K562 (cell line): ENCODE data around the gene CHMP2A. TPM values are rescaled to one million over a fixed set of nuclear protein-coding genes. Genes with fewer than 3 reads are reported as not detected.

ENCODE experiments used
- ATAC-seq: fragments of 200-7000 bp; cut with Tn5 transposase; 3 replicates; pipeline ENCODE4 v1.9.1; 2020; ENCODE audit warnings: moderate library complexity
- BruUV-seq: library from RNA; stranded (reverse); fragments of 400-500 nt; replicated peaks from 2 replicates; lab custom pipeline; 2021; lab: Mats Ljungman, UMichigan
- CTCF ChIA-PET: fragments of 300-600 bp; formaldehyde crosslinking; extraction: SDS; loops from one replicate; lab custom pipeline; 2021; ENCODE audit warnings: low intra/inter-chr PET ratio; lab: Yijun Ruan, JAX
- POLR2A ChIA-PET: fragments of 300-600, 350-650 bp; sonication (Branson Sonifier 250); formaldehyde crosslinking; extraction: SDS; loops from one replicate; lab custom pipeline; 2021; ENCODE audit warnings: antibody characterized with exemption, inconsistent platforms; lab: Yijun Ruan, JAX
- DNase-seq, 4 experiments: peaks; one replicate each; pipeline versions ENCODE4 v3.0.0 to v3.0.0-alpha.2; 2011 to 2018; ENCODE audit warnings: low spot score in 3 of 4, mixed read lengths in 3 of 4; ENCODE audit errors: extremely low read depth in 1 of 4
- FAIRE-seq: peaks from 2 replicates; lab custom pipeline; 2011; peaks lifted over from hg19 to GRCh38; lab: Jason Lieb, UNC
- H2AFZ ChIP-seq: 2 replicates; pipeline ENCODE4 v1.6.0; 2011; ENCODE audit warnings: low read depth, low read length, control low read depth, inconsistent platforms
- H3K27ac ChIP-seq: fragments of 200-600 bp; 3 replicates; pipeline ENCODE4 v1.8.0; 2011; ENCODE audit warnings: low read depth, mild to moderate bottlenecking, control low read depth, inconsistent platforms, low read length, moderate library complexity, mixed read lengths; ENCODE audit errors: extremely low read depth
- H3K27me3 ChIP-seq, 2 experiments: fragments of 300-600 bp in 1 of 2; 2 replicates in 1 of 2; 3 replicates in 1 of 2; pipeline versions ENCODE4 v1.6.0 to v1.8.0; 2011; ENCODE audit warnings: inconsistent platforms in 2 of 2, low read length in 2 of 2, mild to moderate bottlenecking in 1 of 2, mixed read lengths in 1 of 2, moderate library complexity in 1 of 2; ENCODE audit not compliant: control insufficient read depth in 2 of 2, insufficient read depth in 2 of 2
- H3K36me3 ChIP-seq: fragments of 300-600 bp; 3 replicates; pipeline ENCODE4 v1.8.0; 2011; ENCODE audit warnings: mild to moderate bottlenecking, low read length, inconsistent platforms; ENCODE audit not compliant: control insufficient read depth, insufficient read depth
- H3K4me1 ChIP-seq, 2 experiments: fragments of 200-600 bp in 1 of 2; replicated peaks in 1 of 2; 2 replicates in 1 of 2; 3 replicates in 1 of 2; pipeline versions ENCODE4 v1.5.1 to v1.8.0; 2011; ENCODE audit warnings: inconsistent platforms in 2 of 2, low read length in 2 of 2, mild to moderate bottlenecking in 1 of 2, mixed read lengths in 1 of 2, moderate library complexity in 1 of 2; ENCODE audit not compliant: control insufficient read depth in 2 of 2, insufficient read depth in 2 of 2
- H3K4me2 ChIP-seq: 2 replicates; pipeline ENCODE4 v1.6.1; 2011; ENCODE audit warnings: low read length, control low read depth, inconsistent platforms, mixed read lengths; ENCODE audit not compliant: insufficient read depth
- H3K4me3 ChIP-seq: fragments of 200-600 bp; sonication (generic), shearing (Covaris generic); 2 replicates; pipeline ENCODE4 v1.5.1; 2016; ENCODE audit warnings: control low read depth, inconsistent platforms
- H3K79me2 ChIP-seq: fragments of 200-600 bp; 3 replicates; pipeline ENCODE4 v1.8.0; 2011; ENCODE audit warnings: low read length, inconsistent platforms; ENCODE audit not compliant: control insufficient read depth, insufficient read depth
- H3K9ac ChIP-seq, 2 experiments: 2 replicates each; pipeline versions ENCODE4 v1.6.0 to v1.6.1; 2011; ENCODE audit warnings: low read depth in 2 of 2, low read length in 2 of 2, control low read depth in 1 of 2, inconsistent platforms in 1 of 2, mild to moderate bottlenecking in 1 of 2, mixed read lengths in 1 of 2; ENCODE audit not compliant: insufficient read depth in 1 of 2
- H3K9me1 ChIP-seq: one replicate; pipeline ENCODE4 v1.6.0; 2011; ENCODE audit warnings: inconsistent platforms, mild to moderate bottlenecking, low read length, moderate library complexity; ENCODE audit not compliant: control insufficient read depth, insufficient read depth
- H3K9me3 ChIP-seq: replicated peaks from 2 replicates; pipeline ENCODE4 v1.5.1; 2011; ENCODE audit warnings: low read depth, low read length, inconsistent platforms; ENCODE audit not compliant: control insufficient read depth, insufficient read depth
- H4K20me1 ChIP-seq: replicated peaks from 2 replicates; pipeline ENCODE4 v1.6.1; 2011; ENCODE audit warnings: low read length, inconsistent platforms, mixed read lengths; ENCODE audit not compliant: control insufficient read depth, insufficient read depth
- EGR1 ChIP-seq: fragments of 450-650 bp; conservative IDR thresholded peaks from 2 replicates; pipeline ENCODE4 v1.6.1; 2017; ENCODE audit warnings: mild to moderate bottlenecking
- NFE2 ChIP-seq: IDR thresholded peaks from 2 replicates; pipeline ENCODE4 v1.6.1; 2014; ENCODE audit warnings: antibody characterized with exemption, low read depth
- YY1 ChIP-seq, 3 experiments: IDR thresholded peaks; 2 replicates each; pipeline ENCODE4 v1.6.1; 2011; ENCODE audit warnings: low read length in 2 of 3, mild to moderate bottlenecking in 2 of 3, moderate library complexity in 2 of 3, borderline replicate concordance in 1 of 3, control low read depth in 1 of 3, low read depth in 1 of 3; ENCODE audit not compliant: insufficient read depth in 3 of 3, insufficient replicate concordance in 2 of 3, control insufficient read depth in 1 of 3, insufficient read length in 1 of 3; ENCODE audit errors: extremely low read depth in 1 of 3
- WGBS: fragments of 100-300 bp; shearing (Covaris generic); methylation state at CpG from one replicate; pipeline ENCODE4 v1.1.6; 2016; ENCODE audit warnings: low coverage, mixed read lengths; ENCODE audit not compliant: insufficient coverage; ENCODE audit errors: missing lambda C conversion rate; 5-methylcytosine and 5-hydroxymethylcytosine counted together
- in situ Hi-C: fragments of 300-500 bp; cut with MboI; formaldehyde crosslinking; loops from 4 replicates; pipeline ENCODE4 v1.15.0; 2018; ENCODE audit warnings: inconsistent platforms, mixed read lengths
- intact Hi-C: fragments of 100-400 bp; cut with micrococcal nuclease; formaldehyde crosslinking; loops from 2 replicates; pipeline ENCODE4 v1.14.2; 2022
- polyA plus RNA-seq, 8 experiments: library from polyadenylated mRNA; depleted of rRNA in 4 of 8; stranded (reverse) in 5 of 8; unstranded in 3 of 8; fragments of >200 nt; fragmentation: Nextera tagmentation in 2 of 8; fragmentation: Illumina TruSeq in 1 of 8; extraction: Ambion mirVana in 2 of 8; extraction: Trizol in 1 of 8; gene quantifications; 2 replicates each; pipeline versions ENCODE4 v1.2.1 to v1.2.3, GENCODE V29; 2011 to 2014; ENCODE audit warnings: inconsistent platforms in 1 of 8, missing spikeins in 1 of 8
- total RNA-seq, 7 experiments: library from RNA; depleted of rRNA in 6 of 7; stranded (reverse); fragments of >200 nt in 6 of 7; fragmentation: Illumina TruSeq in 2 of 7; extraction: Trizol in 2 of 7; gene quantifications; 2 replicates each; pipeline versions ENCODE4 v1.2.1 to v1.2.3, GENCODE V29; 2011 to 2021; ENCODE audit warnings: low replicate concordance in 1 of 7

Gene CHMP2A
- total and polyA plus RNA-seq, 9 of the 15 experiments (the other 6 are each of a cell fraction or from before 2014, with no cell fraction given) = 57.6 to 159 (median 87.2) TPM

DNA sequence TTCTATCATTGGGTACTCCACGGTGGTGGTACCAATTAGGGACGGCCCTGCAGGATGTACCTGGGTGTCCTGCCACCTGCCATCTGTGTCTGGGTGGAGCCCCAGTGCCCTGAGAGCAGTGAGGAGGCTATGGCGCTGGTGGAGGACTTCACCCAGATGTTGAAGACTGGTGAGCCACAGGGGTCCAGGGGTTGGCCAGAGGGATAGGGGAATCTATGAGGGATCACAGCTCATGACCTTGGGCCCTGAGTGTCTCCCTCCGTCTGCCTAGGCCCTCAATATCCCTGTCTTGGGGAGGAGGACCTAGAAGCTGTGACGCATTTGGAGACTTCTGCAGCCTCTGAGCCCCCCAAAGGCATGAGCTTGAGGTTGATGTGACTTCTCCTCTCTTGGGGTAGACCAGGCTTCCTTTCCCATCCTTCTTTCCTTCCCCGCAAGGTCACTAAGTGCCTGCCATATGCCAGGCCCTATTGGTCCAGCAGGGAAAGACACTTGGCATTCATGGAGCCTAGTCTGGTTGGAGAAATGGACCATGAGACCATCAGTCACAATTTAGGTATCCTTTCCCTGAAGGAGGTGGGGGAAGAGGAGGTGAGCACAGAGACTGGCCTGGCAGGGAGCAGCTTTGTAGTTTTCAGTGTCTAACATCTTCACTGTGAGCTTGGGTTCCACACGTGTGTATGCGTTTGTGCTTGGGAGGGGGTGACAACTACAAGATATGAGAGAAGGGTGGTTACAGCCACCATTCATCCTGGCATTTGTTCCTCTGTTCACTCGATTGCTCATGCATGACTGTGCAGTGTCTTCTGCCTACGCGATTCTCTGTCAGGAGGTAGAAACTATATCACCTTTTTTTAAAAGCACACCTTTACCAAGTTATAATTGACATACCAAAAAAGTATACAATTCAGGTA is 23.4 kb upstream of the CHMP2A start:
- no peaks in the 10 kb centered on the region for H3K27me3 ChIP-seq
- peaks cover 2% of the 10 kb centered on the region; the same call in 1 of the 2 replicates for H3K9me3 ChIP-seq
- ATAC-seq (no peak), DNase-seq (peak in 1 of 4 experiments; percentile 21)
- H3K4me1 ChIP-seq = peaks cover 31 to 51% of the 10 kb centered on the region in 2 experiments
- no TSS peak for BruUV-seq
- H3K79me2 ChIP-seq = peaks cover 46% of the 10 kb centered on the region
- H3K9ac ChIP-seq = peak overlapping the region in 1 of 2 experiments; percentile 71; a peak in 1 of 4 replicates
- H3K27ac ChIP-seq = peak overlapping the region; percentile 30; the same call in 2 of the 3 replicates
- CTCF ChIA-PET = interaction anchor here (1.6 kb wide), 1 partner anchor 55 kb away, joined by 4 read pairs; no protein-coding TSS in a partner anchor
- H2AFZ ChIP-seq = no peak overlapping the region
- H3K9me1 ChIP-seq = no peaks in the 10 kb centered on the region
- peak; percentile 20; the same call in 1 of the 2 replicates for TF ChIP-seq EGR1
- TF ChIP-seq NFE2 = 0 out of 2 replicates have a peak, but pooled peaks have one; percentile 16
- no peak for TF ChIP-seq YY1 (IDR thresholded peaks at IDR 0.05; ENCODE audit: borderline replicate concordance in 1 of 3, control insufficient read depth in 1 of 3, extremely low read depth in 1 of 3, insufficient read depth in 3 of 3, insufficient read length in 1 of 3, insufficient replicate concordance in 2 of 3, low read depth in 1 of 3, low read length in 2 of 3)
- TF ChIP-seq, all 486 proteins: peak for 2
- intact Hi-C loops = no loop called here
- POLR2A ChIA-PET = interaction anchor here (0.9 to 1.1 kb wide), 3 partner anchors 23 to 58 kb away, joined by 3 to 4 read pairs (median 3); partner anchors contain the start of genes CHMP2A, TRIM28 and ZBTB45
- no peak for FAIRE-seq
- Histone ChIP-seq H3K4me2 (no peak overlapping the region), H3K36me3 (peaks cover 27% of the 10 kb centered on the region), H3K4me3 (no peak overlapping the region), H4K20me1 (no peaks in the 10 kb centered on the region)
- WGBS = 63% methylated on average over 11 of the region's 11 CpGs
- in situ Hi-C loops = no loop called here
